Urothelium cell line (cell line): ENCODE measurements around the gene GEMIN5.
A peak's percentile ranks its signal among the peaks of the same experiment; 100 is the strongest.

Source experiments
- DNase-seq: peaks from one replicate; pipeline ENCODE4 v3.0.0; 2011; ENCODE audit warnings: low spot score, mixed read lengths
- FAIRE-seq: peaks from 2 replicates; lab custom pipeline; 2011; peaks lifted over from hg19 to GRCh38; lab: Jason Lieb, UNC

Gene GEMIN5

DNA sequence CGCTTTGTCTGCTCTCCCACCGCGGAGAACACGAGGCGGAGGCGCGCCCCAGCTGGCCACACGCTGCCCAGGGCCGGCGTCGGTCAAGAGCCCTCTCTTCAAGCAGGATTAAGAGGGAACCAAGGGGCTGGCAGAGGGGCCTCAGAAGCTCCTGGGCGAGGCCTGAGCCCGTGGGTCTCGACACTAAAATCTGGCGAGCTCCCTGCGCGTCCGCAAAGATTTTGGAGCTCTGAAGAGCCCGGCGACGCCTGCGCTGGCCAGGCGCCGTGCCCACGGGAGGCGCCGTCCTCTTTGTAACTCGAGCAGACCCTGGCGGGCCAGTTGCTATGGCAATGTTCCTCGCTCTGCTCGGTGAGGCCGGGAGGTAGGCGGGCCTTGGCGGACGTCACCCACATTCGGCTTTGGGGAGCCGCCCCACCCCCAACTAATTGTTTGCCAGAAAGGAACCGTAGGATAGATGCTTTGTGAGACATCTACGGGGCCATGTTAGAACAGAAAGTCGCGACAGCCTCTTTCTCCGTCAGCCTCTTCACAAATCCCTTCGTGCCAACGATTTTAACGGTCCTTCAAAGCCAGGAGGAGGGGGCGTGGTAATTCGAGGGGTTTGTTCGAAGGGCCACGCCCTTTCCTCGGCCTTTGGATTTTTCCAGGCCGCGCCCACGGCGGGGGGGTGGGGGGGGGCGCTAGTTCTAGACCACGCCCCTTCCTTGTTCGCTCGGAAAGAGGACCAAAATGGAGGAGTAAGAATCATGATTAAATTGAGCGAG lies 80.3 kb downstream of the GEMIN5 start:
- DNase-seq (peak; percentile 94), FAIRE-seq (no peak)

DNA sequence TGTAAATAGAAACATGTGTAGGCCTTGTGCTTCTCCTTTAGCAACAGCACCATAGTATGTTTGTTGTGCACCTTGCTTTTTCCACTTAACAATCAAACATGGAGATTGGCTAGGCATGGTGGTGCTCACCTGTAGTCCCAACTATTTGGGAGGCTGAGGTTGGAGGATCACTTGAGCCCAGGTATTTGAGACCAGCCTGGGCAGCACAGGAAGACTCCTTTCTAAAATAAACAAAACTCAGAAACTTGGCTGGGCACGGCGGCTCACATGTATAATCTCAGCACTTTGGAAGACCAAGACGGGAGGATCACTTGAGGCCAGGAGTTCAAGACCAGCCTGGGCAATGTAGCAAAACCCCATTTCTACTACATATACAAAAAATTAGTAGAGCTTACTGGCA lies 86.7 kb downstream of the GEMIN5 start:
- FAIRE-seq (no peak), DNase-seq (no peak)

DNA sequence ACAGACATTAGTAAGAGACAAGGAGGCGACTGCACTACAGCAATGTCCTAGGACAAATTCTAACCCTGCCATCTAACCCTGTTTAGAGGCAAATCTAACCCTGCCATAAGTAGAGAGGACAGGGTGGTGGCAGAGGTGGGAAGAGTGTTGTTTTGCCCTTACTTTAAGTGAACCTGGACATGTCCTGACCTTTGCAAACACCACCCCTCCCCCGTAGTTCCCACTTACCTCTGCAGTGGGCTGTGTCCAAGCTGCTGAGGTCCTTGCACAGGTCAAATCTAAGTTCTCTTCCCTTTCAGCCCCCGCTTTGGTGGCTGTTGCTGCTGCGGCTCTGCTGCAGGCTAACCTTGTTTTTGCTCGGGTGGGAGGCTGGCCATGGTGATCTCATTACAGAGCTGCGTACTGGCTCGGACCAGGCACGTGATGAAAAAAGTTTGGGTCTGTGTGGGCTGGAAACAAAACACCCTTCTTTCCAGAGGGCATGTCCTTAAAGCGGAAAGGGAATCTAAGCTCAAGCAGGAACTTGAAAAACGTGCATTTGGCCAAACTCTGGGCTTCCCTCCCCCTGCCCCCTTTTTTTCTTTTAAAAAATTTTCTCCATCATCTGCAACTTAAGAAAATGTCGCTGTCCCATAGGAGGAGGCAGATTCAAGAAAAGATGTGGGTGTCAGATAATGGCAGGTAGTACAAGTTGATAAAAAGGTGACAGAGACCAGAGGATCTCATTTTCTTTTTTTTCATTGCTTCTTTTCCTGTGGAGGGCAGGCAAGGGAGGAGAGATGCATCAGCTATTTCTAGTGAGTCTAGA lies 87.6 kb downstream of the GEMIN5 start, which contains the start of gene FAXDC2:
TSS of gene FAXDC2 (minus strand) at position 349 of the 808 bp plus-strand sequence. CDS start 12,425 bp downstream, outside the sequence.
- FAIRE-seq = no peak
- DNase-seq = peak; percentile 67

DNA sequence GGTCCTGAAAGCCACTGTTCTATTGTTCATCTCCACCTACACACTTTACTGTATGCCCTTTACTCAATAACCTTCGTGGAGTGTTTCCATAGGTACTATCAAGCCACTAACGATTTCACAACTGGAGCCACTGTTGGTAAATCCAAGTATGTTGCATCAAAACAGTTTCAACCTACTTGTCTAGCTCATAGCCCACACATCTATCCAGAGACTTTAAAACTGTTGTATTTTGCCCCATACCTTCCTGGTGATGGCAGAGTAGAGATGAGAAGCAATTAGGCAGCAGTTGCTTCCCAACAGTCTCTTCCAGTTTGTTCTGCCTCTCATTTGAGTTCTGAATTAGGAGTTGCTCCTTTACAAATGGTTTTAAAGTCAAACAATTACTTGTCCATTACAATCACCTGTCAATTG lies 88.2 kb downstream of the GEMIN5 start:
- FAIRE-seq (no peak), DNase-seq (no peak)

DNA sequence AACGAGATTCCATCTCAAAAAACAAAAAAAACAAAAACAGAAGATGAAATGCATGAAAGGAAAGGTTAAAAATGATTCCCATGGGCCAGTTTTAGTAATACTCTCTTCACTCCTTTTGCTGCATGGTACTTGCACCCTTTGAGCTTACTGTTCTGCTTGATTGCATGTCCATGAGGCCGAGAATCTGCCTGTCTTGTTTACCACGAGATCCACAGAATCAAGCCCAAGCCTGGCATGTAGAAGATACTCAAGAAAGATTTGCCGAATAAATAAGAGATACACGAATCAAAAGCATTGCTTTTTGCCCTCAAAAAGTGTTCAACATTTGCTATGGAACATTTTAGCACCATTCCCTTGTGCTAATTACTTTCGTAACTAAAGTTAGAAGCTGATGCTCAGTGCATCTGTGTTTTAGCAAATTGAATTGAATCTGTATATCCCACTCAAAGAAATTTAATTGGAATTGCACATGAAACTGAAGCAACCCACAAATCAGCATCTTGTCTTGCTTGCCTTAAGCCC lies 88.7 kb downstream of the GEMIN5 start:
- DNase-seq (no peak), FAIRE-seq (no peak)

DNA sequence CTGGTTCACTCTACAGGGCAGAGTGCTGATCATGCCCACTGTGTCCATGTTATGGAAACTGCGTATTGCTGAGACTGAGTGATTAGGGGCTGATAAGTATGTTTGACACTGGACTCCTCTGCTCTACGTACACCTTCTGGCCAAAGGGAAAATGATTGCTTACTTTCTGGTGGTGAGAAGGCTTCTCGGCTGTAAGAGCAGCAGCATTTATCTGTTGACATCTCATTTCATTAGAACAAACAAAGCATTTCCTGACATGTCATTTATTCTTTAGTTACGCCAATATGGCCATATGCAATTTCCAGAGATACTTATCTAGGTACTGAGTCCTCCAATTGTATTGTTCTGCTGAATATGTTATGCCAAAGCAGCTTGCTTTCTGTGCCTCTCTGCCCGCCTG lies 93.2 kb downstream of the GEMIN5 start:
- DNase-seq (no peak), FAIRE-seq (no peak)

DNA sequence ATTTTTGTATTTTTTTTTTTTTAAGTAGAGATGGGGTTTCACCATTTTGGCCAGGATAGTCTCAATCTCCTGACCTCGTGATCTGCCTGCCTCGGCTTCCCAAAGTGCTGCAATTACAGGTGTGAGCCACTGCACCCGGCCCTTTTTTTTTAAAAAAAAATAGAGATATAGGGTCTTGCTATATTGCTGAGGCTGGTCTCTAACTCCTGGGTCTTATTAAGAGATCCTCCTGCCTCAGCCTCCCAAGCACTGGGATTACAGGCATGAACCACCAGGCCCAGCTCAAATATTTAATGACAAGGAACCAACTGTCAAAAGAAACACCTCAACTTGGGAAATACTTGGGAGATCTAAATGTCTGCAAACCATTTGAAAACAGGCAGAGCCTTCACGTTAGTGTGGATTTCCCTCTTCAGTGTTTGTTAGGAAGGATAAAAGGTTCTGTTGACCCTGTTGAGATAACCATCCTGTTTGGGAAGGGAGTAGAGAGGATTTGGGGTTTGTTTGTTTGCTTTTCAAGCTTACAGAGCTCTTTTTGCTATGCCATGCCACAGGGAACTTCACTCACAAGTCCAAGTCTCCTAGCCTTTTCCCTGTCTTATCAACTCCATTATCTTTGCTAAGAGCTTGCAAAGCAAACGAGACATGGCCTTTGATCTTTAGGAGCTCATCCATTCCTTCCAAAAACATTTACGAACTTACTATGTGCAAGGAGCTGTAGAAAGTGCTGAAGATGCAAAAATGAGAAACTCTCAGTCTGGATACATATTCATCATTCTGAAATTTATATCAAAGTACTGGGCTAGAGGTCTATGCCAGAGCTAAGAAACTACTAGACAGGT lies 95.1 kb downstream of the GEMIN5 start:
- FAIRE-seq (no peak), DNase-seq (no peak)

DNA sequence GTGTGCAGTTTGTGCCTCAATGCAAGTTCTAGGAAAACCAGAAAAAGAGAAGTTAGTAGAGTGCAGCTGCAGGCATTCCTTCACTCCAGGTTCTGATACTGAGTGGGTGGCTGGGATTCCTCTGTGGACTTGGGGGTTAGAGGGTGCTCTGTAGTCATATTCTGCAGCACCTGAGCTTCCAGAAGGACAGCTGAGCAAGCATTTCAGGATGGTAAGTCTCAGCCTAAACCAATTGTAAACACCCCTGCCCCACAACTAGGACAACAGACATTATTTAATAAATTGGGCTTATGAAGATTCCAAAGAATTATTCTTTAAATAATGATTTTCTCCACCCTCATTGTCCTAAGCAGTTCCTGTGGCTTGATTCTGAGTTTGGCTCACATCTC lies 96.7 kb downstream of the GEMIN5 start:
- FAIRE-seq (no peak), DNase-seq (no peak)

DNA sequence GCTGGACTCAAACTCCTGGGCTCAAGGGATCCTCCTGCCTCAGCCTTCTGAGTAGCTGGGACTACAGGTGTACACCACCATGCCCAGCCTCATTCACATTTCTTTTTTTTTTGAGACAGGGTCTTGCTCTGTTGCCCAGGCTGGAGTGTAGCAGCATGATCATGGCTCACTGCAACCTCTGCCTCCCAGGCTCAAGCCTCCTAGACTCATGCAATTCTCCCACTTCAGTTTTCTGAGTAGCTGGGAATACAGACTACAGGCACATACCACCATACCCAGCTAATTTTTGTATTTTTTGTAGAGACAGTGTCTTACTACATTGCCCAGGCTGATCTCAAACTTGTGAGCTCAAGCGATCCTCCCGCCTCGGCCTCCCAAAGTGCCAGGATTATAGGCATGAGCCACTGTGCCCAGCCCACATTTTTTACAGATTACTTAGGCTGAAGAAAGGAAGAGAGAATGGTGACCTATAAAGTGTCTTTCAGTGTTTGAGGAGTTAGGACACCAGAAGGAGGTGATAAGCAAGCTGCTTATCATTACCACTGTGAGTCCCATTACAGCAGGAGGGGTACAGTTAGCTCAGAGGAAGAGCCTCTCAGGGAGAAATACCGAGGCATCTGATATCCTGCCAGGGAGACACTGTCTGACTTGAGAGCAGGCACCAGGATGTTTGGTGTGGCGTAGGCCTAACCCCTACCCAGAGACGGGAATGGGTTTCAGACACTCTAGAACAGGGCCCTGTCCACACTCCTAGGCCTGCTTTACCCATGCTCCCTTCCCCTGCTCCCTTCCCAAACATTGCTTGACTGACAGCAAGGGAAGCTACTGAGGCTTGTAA lies 97.4 kb downstream of the GEMIN5 start:
- FAIRE-seq = no peak
- no peak for DNase-seq
